DOHH2 (cell line): ENCODE results near the gene TCIRG1.

Experiments used
- H3F3A ChIP-seq: fragments of 200-600 bp; sonication (generic), shearing (Covaris generic); 2 replicates; pipeline ENCODE4 v1.6.0; 2016; ENCODE audit warnings: antibody characterized with exemption, mild to moderate bottlenecking; ENCODE audit not compliant: control insufficient read depth, insufficient read depth
- H3K27ac ChIP-seq: fragments of 200-600 bp; sonication (generic); 2 replicates; pipeline ENCODE4 v1.5.1; 2014; ENCODE audit warnings: low read depth, mild to moderate bottlenecking, low read length, moderate library complexity
- H3K27me3 ChIP-seq: fragments of 200-600 bp; sonication (generic); 2 replicates; pipeline ENCODE4 v1.6.1; 2014; ENCODE audit warnings: mild to moderate bottlenecking, low read length, mixed read lengths; ENCODE audit not compliant: control insufficient read depth
- H3K36me3 ChIP-seq: fragments of 200-600 bp; sonication (generic); 2 replicates; pipeline ENCODE4 v1.6.1; 2014; ENCODE audit warnings: mild to moderate bottlenecking, low read length, moderate library complexity, mixed read lengths; ENCODE audit not compliant: control insufficient read depth
- H3K4me1 ChIP-seq: fragments of 200-600 bp; sonication (generic); 2 replicates; pipeline ENCODE4 v1.6.1; 2014; ENCODE audit warnings: mild to moderate bottlenecking, low read length, mixed read lengths; ENCODE audit not compliant: control insufficient read depth
- H3K4me2 ChIP-seq: fragments of 200-600 bp; sonication (generic); 2 replicates; pipeline ENCODE4 v1.6.0; 2014; ENCODE audit warnings: mild to moderate bottlenecking, low read length, moderate library complexity
- H3K4me3 ChIP-seq: fragments of 200-600 bp; sonication (generic); 2 replicates; pipeline ENCODE4 v1.5.1; 2014; ENCODE audit warnings: mild to moderate bottlenecking, low read length, mixed read lengths
- H3K79me2 ChIP-seq: fragments of 200-600 bp; sonication (generic); 2 replicates; pipeline ENCODE4 v1.6.1; 2014; ENCODE audit warnings: mild to moderate bottlenecking, low read length, mixed read lengths; ENCODE audit not compliant: control insufficient read depth
- H3K9me2 ChIP-seq: fragments of 200-600 bp; sonication (generic); replicated peaks from 2 replicates; pipeline ENCODE4 v1.6.1; 2014; ENCODE audit warnings: mild to moderate bottlenecking, low read length, mixed read lengths; ENCODE audit not compliant: control insufficient read depth
- H3K9me3 ChIP-seq: fragments of 200-600 bp; sonication (generic); 2 replicates; pipeline ENCODE4 v1.6.1; 2014; ENCODE audit warnings: antibody characterized with exemption, low read length, mixed read lengths; ENCODE audit not compliant: control insufficient read depth, insufficient read depth
- H4K20me1 ChIP-seq: fragments of 200-600 bp; sonication (generic); 2 replicates; pipeline ENCODE4 v1.6.0; 2014; ENCODE audit warnings: low read depth, mild to moderate bottlenecking, antibody characterized with exemption, low read length, moderate library complexity; ENCODE audit not compliant: control insufficient read depth, insufficient read depth
- CTCF ChIP-seq: fragments of 200-600 bp; sonication (generic); IDR thresholded peaks from one replicate; pipeline ENCODE4 v1.5.1; 2014; ENCODE audit warnings: antibody characterized with exemption, mild to moderate bottlenecking, low read depth, low read length; ENCODE audit not compliant: poor library complexity, severe bottlenecking
- EZH2phosphoT487 ChIP-seq: fragments of 200-600 bp; sonication (generic); IDR thresholded peaks from 2 replicates; pipeline ENCODE4 v1.6.1; 2017; ENCODE audit warnings: borderline replicate concordance, mild to moderate bottlenecking, antibody characterized with exemption, low read length, moderate library complexity, mixed read lengths

TCIRG1 gene

GRCh38 chr11:68053981-68054812, 15.4 kb downstream of the TCIRG1 start:
- Histone ChIP-seq H3K4me1 (no peaks in the 10 kb centered on the region), H3K79me2 (no peaks in the 10 kb centered on the region), H4K20me1 (no peaks in the 10 kb centered on the region), H3K4me2 (no peak overlapping the region), H3K9me2 (no peaks in the 10 kb centered on the region), H3K27ac (no peak overlapping the region), H3K27me3 (no peaks in the 10 kb centered on the region), H3K36me3 (peaks cover 14% of the 10 kb centered on the region), H3F3A (peaks cover 3% of the 10 kb centered on the region; the same call in 1 of the 2 replicates), H3K9me3 (no peaks in the 10 kb centered on the region), H3K4me3 (no peak overlapping the region)
- TF ChIP-seq EZH2phosphoT487 = no peak
- TF ChIP-seq CTCF = no peak

- Histone ChIP-seq H3K4me2 (no peak overlapping the region), H3K79me2 (no peaks in the 10 kb centered on the region), H3K4me3 (no peak overlapping the region), H3K27ac (no peak overlapping the region), H3K9me2 (no peaks in the 10 kb centered on the region), H3K9me3 (no peaks in the 10 kb centered on the region), H4K20me1 (no peaks in the 10 kb centered on the region), H3K36me3 (peaks cover 13% of the 10 kb centered on the region), H3F3A (peaks cover 3% of the 10 kb centered on the region; the same call in 1 of the 2 replicates), H3K4me1 (no peaks in the 10 kb centered on the region), H3K27me3 (no peaks in the 10 kb centered on the region)
- TF ChIP-seq EZH2phosphoT487 (no peak), CTCF (no peak)
Observed at GRCh38 chr11:68056317-68057285, 17.8 kb downstream of the TCIRG1 start.

GRCh38 chr11:68057807-68058206, 19.0 kb downstream of the TCIRG1 start:
- H3K4me3 ChIP-seq = no peak overlapping the region
- no peak overlapping the region for H3K27ac ChIP-seq
- no peak overlapping the region for H3K4me2 ChIP-seq
- H3K27me3 ChIP-seq = no peaks in the 10 kb centered on the region
- no peaks in the 10 kb centered on the region for H3K9me2 ChIP-seq
- no peaks in the 10 kb centered on the region for H3K79me2 ChIP-seq
- H3K4me1 ChIP-seq = no peaks in the 10 kb centered on the region
- TF ChIP-seq CTCF = no peak
- TF ChIP-seq EZH2phosphoT487 = no peak
- no peaks in the 10 kb centered on the region for H3K9me3 ChIP-seq
- peaks cover 21% of the 10 kb centered on the region for H3K36me3 ChIP-seq
- H3F3A ChIP-seq = peaks cover 3% of the 10 kb centered on the region; the same call in 1 of the 2 replicates
- no peaks in the 10 kb centered on the region for H4K20me1 ChIP-seq
